H1 (cell line): Measurements from ENCODE around the gene MAFB. TPM values are rescaled to one million over a fixed set of nuclear protein-coding genes. Genes with fewer than 3 reads are reported as not detected.

Experiments used
- NANOG ChIP-seq: IDR thresholded peaks from 2 replicates; pipeline ENCODE4 v1.6.1; 2011; ENCODE audit warnings: low read length, low read depth, mild to moderate bottlenecking, inconsistent platforms; ENCODE audit not compliant: insufficient read depth, poor library complexity, severe bottlenecking
- SIX5 ChIP-seq: IDR thresholded peaks from 2 replicates; pipeline ENCODE4 v1.6.1; 2011; ENCODE audit warnings: mild to moderate bottlenecking, low read depth, low read length
- polyA plus RNA-seq, 7 experiments: library from polyadenylated mRNA; depleted of rRNA in 3 of 7; stranded (reverse) in 5 of 7; unstranded in 2 of 7; fragments of >200 nt in 5 of 7; fragments of 200-250 nt in 2 of 7; gene quantifications; 1 replicate in 5 of 7; 2 replicates in 1 of 7; 4 replicates in 1 of 7; pipeline versions ENCODE4 v1.2.1 to v1.2.3, GENCODE V29; 2011 to 2013; ENCODE audit warnings: missing spikeins in 2 of 7, mixed read lengths in 2 of 7
- total RNA-seq: library from RNA; stranded (reverse); fragmentation: NEBNext Ultra II Directional; extraction: Animal tissue kit (Norgen Biotek cat#: 25700); gene quantifications from 2 replicates; pipeline ENCODE4 v1.2.1, GENCODE V29; 2021

MAFB gene
- total and polyA plus RNA-seq, 2 of the 8 experiments (the other 6 are each of a cell fraction or from before 2014, with no cell fraction given), result 0.83 to 1.8 TPM

GRCh38 chr20:40638414-40638813 is 50.6 kb downstream of the MAFB start (continued):
- TF ChIP-seq SIX5, result no peak
- no peak for TF ChIP-seq NANOG
